Bone marrow (tissue), 2 donors: ENCODE measurements around the gene ELF2.
"Not testable (repeated sequence)": the region's sequence is repeated elsewhere in the genome, so short reads cannot be mapped to it uniquely, and the experiment has no call there.

Source experiments
- DNase-seq, 2 donors: peaks; one replicate each; lab custom pipeline; 2025; lab: John Stamatoyannopoulos, UW

The ELF2 gene

GRCh38 chr4:139177049-139177868 is at the start of gene ELF2:
TSS of gene ELF2 (minus strand) at chr4:139177218. CDS start at chr4:139137701, 39,517 bp downstream.
- DNase-seq: peak; percentile 64 to 86

- peak in 1 of 2 donors; percentile 57 for DNase-seq
Observed at GRCh38 chr4:139223682-139224317, 46.8 kb upstream of the ELF2 start.

- no peak for DNase-seq
Observed at GRCh38 chr4:139222215-139222614, 45.2 kb upstream of the ELF2 start.

- DNase-seq: no peak
Observed at GRCh38 chr4:139221687-139222086, 44.7 kb upstream of the ELF2 start.

GRCh38 chr4:139219450-139220055 is 42.5 kb upstream of the ELF2 start:
- DNase-seq: no peak

- no peak for DNase-seq
Observed at GRCh38 chr4:139214039-139214534, 37.1 kb upstream of the ELF2 start.

- DNase-seq: not testable (repeated sequence)
Observed at GRCh38 chr4:139213633-139214032, 36.6 kb upstream of the ELF2 start.

GRCh38 chr4:139212900-139213299 is 35.9 kb upstream of the ELF2 start:
- DNase-seq: no peak

- no peak for DNase-seq
Observed at GRCh38 chr4:139210486-139210885, 33.5 kb upstream of the ELF2 start.

GRCh38 chr4:139209470-139210063 is 32.5 kb upstream of the ELF2 start:
- no peak for DNase-seq

- DNase-seq: peak in 1 of 2 donors; percentile 67
Observed at GRCh38 chr4:139208404-139208945, 31.5 kb upstream of the ELF2 start.

GRCh38 chr4:139207873-139208403 is 30.9 kb upstream of the ELF2 start:
- peak in 1 of 2 donors; percentile 4 for DNase-seq

GRCh38 chr4:139207247-139207646 is 30.2 kb upstream of the ELF2 start:
- peak in 1 of 2 donors; percentile 10 for DNase-seq

GRCh38 chr4:139202991-139203390 is 26.0 kb upstream of the ELF2 start:
- no peak for DNase-seq

- no peak for DNase-seq
Observed at GRCh38 chr4:139200506-139200905, 23.5 kb upstream of the ELF2 start.

- DNase-seq: no peak
Observed at GRCh38 chr4:139200102-139200501, 23.1 kb upstream of the ELF2 start.

- not testable (repeated sequence) for DNase-seq
Observed at GRCh38 chr4:139197214-139197613, 20.2 kb upstream of the ELF2 start.

GRCh38 chr4:139196462-139196861 is 19.4 kb upstream of the ELF2 start:
- DNase-seq: no peak

- DNase-seq: no peak
Observed at GRCh38 chr4:139191373-139191772, 14.4 kb upstream of the ELF2 start.

GRCh38 chr4:139189972-139190371 is 13.0 kb upstream of the ELF2 start:
- no peak for DNase-seq

- no peak for DNase-seq
Observed at GRCh38 chr4:139189417-139189749, 12.4 kb upstream of the ELF2 start.
